Peyer's patch (tissue), 4 donors: ENCODE data around the gene OPA1.

Experiments
- CTCF ChIP-seq, 6 experiments: fragments of 450-650 bp in 4 of 6; fragments of 200-600 bp in 2 of 6; sonication (generic) in 1 of 6; IDR thresholded peaks; one replicate each; pipeline ENCODE4 v1.5.1; 2017 to 2019; ENCODE audit warnings: antibody characterized with exemption in 6 of 6, mild to moderate bottlenecking in 3 of 6, moderate library complexity in 1 of 6
- POLR2A ChIP-seq, 2 donors: fragments of 450-650 bp; IDR thresholded peaks; one replicate each; pipeline ENCODE4 v1.5.1; 2017; ENCODE audit warnings: antibody characterized with exemption in 2 of 2, mild to moderate bottlenecking in 2 of 2, moderate library complexity in 2 of 2

GRCh38 chr3:193572426-193572908 is 20.5 kb upstream of the OPA1 start:
- TF ChIP-seq CTCF (IDR thresholded peaks at IDR 0.05) (peak in 5 of 6 experiments; percentile 34 to 85 (median 77)), POLR2A (IDR thresholded peaks at IDR 0.05) (no peak)
